MCF 10A (cell line): Measurements from ENCODE around the gene DLG2. TPM values are rescaled to one million over a fixed set of nuclear protein-coding genes. Genes with fewer than 3 reads are reported as not detected.

Source experiments
- BruUV-seq: library from RNA; stranded (reverse); fragments of 400-500 nt; replicated peaks from 2 replicates; lab custom pipeline; 2021; lab: Mats Ljungman, UMichigan
- CTCF ChIA-PET: fragments of 300-600 bp; sonication (Branson Sonifier 250); formaldehyde crosslinking; extraction: SDS; loops from one replicate; lab custom pipeline; 2021; ENCODE audit warnings: antibody characterized with exemption, inconsistent platforms; lab: Yijun Ruan, JAX
- POLR2A ChIA-PET: fragments of 300-600, 350-650 bp; sonication (Branson Sonifier 250); formaldehyde crosslinking; extraction: SDS; loops from one replicate; lab custom pipeline; 2020; ENCODE audit warnings: antibody characterized with exemption, inconsistent platforms; lab: Yijun Ruan, JAX
- DNase-seq: peaks from one replicate; pipeline ENCODE4 v3.0.0-alpha.2; 2018; ENCODE audit not compliant: unreplicated experiment
- H3K27ac Mint-ChIP-seq: one replicate; pipeline ENCODE4 v1.8.0; 2022; ENCODE audit warnings: mild to moderate bottlenecking, low read depth, mixed read lengths; ENCODE audit not compliant: unreplicated experiment
- H3K27me3 Mint-ChIP-seq: one replicate; pipeline ENCODE4 v1.8.0; 2022; ENCODE audit warnings: mixed read lengths; ENCODE audit not compliant: insufficient read depth, unreplicated experiment
- H3K36me3 Mint-ChIP-seq: one replicate; pipeline ENCODE4 v1.8.0; 2022; ENCODE audit warnings: mild to moderate bottlenecking, moderate library complexity, mixed read lengths; ENCODE audit not compliant: insufficient read depth, unreplicated experiment
- H3K4me1 Mint-ChIP-seq: one replicate; pipeline ENCODE4 v1.8.0; 2022; ENCODE audit warnings: mixed read lengths; ENCODE audit not compliant: insufficient read depth, unreplicated experiment
- H3K4me3 Mint-ChIP-seq: one replicate; pipeline ENCODE4 v1.8.0; 2022; ENCODE audit warnings: mild to moderate bottlenecking, moderate library complexity, mixed read lengths; ENCODE audit not compliant: unreplicated experiment
- H3K9me3 Mint-ChIP-seq: one replicate; pipeline ENCODE4 v1.8.0; 2022; ENCODE audit warnings: mixed read lengths; ENCODE audit not compliant: unreplicated experiment
- CTCF ChIP-seq: fragments of 200-600 bp; IDR thresholded peaks from one replicate; pipeline ENCODE4 v1.8.0; 2022; ENCODE audit warnings: antibody characterized with exemption, mild to moderate bottlenecking; ENCODE audit not compliant: unreplicated experiment
- intact Hi-C: fragments of 100-400 bp; cut with micrococcal nuclease; formaldehyde crosslinking; loops from 2 replicates; pipeline ENCODE4 v1.14.1; 2022
- total RNA-seq: library from RNA; stranded (reverse); gene quantifications from 2 replicates; pipeline ENCODE4 v1.2.3, GENCODE V29; 2022

Gene DLG2
- total RNA-seq, 1 experiment from 2014 or later: 0.26 TPM

- DNase-seq: no peak
- Mint-ChIP-seq H3K36me3 (no peaks in the 10 kb centered on the region), H3K4me3 (no peak overlapping the region), H3K4me1 (peaks cover 8% of the 10 kb centered on the region), H3K9me3 (no peaks in the 10 kb centered on the region), H3K27ac (no peak overlapping the region), H3K27me3 (no peaks in the 10 kb centered on the region)
- ChIA-PET CTCF (no interaction called here), POLR2A (no interaction called here)
- BruUV-seq: no TSS peak
- no peak for TF ChIP-seq CTCF
- intact Hi-C loops: no loop called here
These were observed 461.3 kb downstream of the DLG2 start for GRCh38 chr11:85165819-85166218.

GRCh38 chr11:85164743-85165142 lies 462.4 kb downstream of the DLG2 start:
- CTCF ChIA-PET: no interaction called here
- no peak overlapping the region for H3K27ac Mint-ChIP-seq

GRCh38 chr11:85154294-85154693 lies 472.9 kb downstream of the DLG2 start:
- peaks cover 10% of the 10 kb centered on the region for H3K9me3 Mint-ChIP-seq
- ChIA-PET CTCF (no interaction called here), POLR2A (no interaction called here)
- H3K27me3 Mint-ChIP-seq: no peaks in the 10 kb centered on the region
- H3K36me3 Mint-ChIP-seq: no peaks in the 10 kb centered on the region
- no peak for TF ChIP-seq CTCF
- no peaks in the 10 kb centered on the region for H3K4me1 Mint-ChIP-seq
- intact Hi-C loops: no loop called here
- DNase-seq: no peak
- H3K27ac Mint-ChIP-seq: no peak overlapping the region
- H3K4me3 Mint-ChIP-seq: no peak overlapping the region
- BruUV-seq: no TSS peak

More at GRCh38 chr11:85164743-85165142, 462.4 kb downstream of the DLG2 start:
- Mint-ChIP-seq H3K4me3 (no peak overlapping the region), H3K4me1 (no peaks in the 10 kb centered on the region), H3K27me3 (no peaks in the 10 kb centered on the region), H3K36me3 (no peaks in the 10 kb centered on the region), H3K9me3 (no peaks in the 10 kb centered on the region)
- no peak for DNase-seq
- intact Hi-C loops: no loop called here
- POLR2A ChIA-PET: no interaction called here
- no peak for TF ChIP-seq CTCF
- no TSS peak for BruUV-seq

GRCh38 chr11:85137597-85137996 lies 489.5 kb downstream of the DLG2 start:
- Mint-ChIP-seq H3K4me1 (no peaks in the 10 kb centered on the region), H3K27ac (no peak overlapping the region), H3K36me3 (no peaks in the 10 kb centered on the region), H3K27me3 (peaks cover 21% of the 10 kb centered on the region), H3K9me3 (peaks cover 5% of the 10 kb centered on the region), H3K4me3 (no peak overlapping the region)
- no peak for TF ChIP-seq CTCF
- CTCF ChIA-PET: no interaction called here
- POLR2A ChIA-PET: no interaction called here
- no TSS peak for BruUV-seq
- intact Hi-C loops: no loop called here
- no peak for DNase-seq
